Measurements from ENCODE around the gene CD248. TPM values are rescaled to one million over a fixed set of nuclear protein-coding genes. Genes with fewer than 3 reads are reported as not detected.

The CD248 gene
- total RNA-seq, 2 donors from 2014 or later: 7.6 to 10.7 TPM

- peak overlapping the region; percentile 92 to 97 for H3K27ac ChIP-seq
- H3K36me3 ChIP-seq: peaks cover 26% of the 10 kb centered on the region
- no peak for DNase-seq (ENCODE audit: low spot score)
- peaks cover 0 to 30% of the 10 kb centered on the region in 2 donors for H3K4me1 ChIP-seq
- peak overlapping the region; percentile 81 to 85 for H3K4me3 ChIP-seq
- no peaks in the 10 kb centered on the region for H3K9me3 ChIP-seq
- H3K27me3 ChIP-seq: no peaks in the 10 kb centered on the region
- TF ChIP-seq CTCF (IDR thresholded peaks at IDR 0.05): peak in 1 of 2 donors; percentile 10
These were observed 47.6 kb downstream of the CD248 start for GRCh38 chr11:66268952-66269905.

GRCh38 chr11:66268244-66268951 is 48.4 kb downstream of the CD248 start, which contains the start of gene RAB1B:
Gene RAB1B (plus strand): TSS chr11:66268639. CDS start chr11:66268680, 41 bp downstream.
- peak within 1 kb of the TSS; percentile 81 to 85 for H3K4me3 ChIP-seq
- peaks cover 0 to 30% of the 10 kb centered on the region in 2 donors for H3K4me1 ChIP-seq
- no peaks in the 10 kb centered on the region for H3K27me3 ChIP-seq
- TF ChIP-seq CTCF (IDR thresholded peaks at IDR 0.05): no peak
- peaks cover 19% of the 10 kb centered on the region for H3K36me3 ChIP-seq
- no peaks in the 10 kb centered on the region for H3K9me3 ChIP-seq
- peak; percentile 100 for DNase-seq (ENCODE audit: low spot score)
- peak within 1 kb of the TSS; percentile 92 to 97 for H3K27ac ChIP-seq

- peak in 1 of 2 donors; percentile 31 for TF ChIP-seq CTCF (IDR thresholded peaks at IDR 0.05)
- DNase-seq (ENCODE audit: low spot score): peak; percentile 91
- H3K27ac ChIP-seq: peak overlapping the region; percentile 92 to 97
- H3K9me3 ChIP-seq: no peaks in the 10 kb centered on the region
- H3K36me3 ChIP-seq: peaks cover 19% of the 10 kb centered on the region
- peaks cover 0 to 30% of the 10 kb centered on the region in 2 donors for H3K4me1 ChIP-seq
- H3K4me3 ChIP-seq: peak overlapping the region; percentile 81 to 85
- no peaks in the 10 kb centered on the region for H3K27me3 ChIP-seq
These were observed 49.2 kb downstream of the CD248 start for GRCh38 chr11:66267379-66268243.

- peaks cover 0 to 30% of the 10 kb centered on the region in 2 donors for H3K4me1 ChIP-seq
These were observed 49.8 kb downstream of the CD248 start for GRCh38 chr11:66267039-66267378.

More at GRCh38 chr11:66267039-66267378, 49.8 kb downstream of the CD248 start:
- Histone ChIP-seq H3K4me3 (peak overlapping the region; percentile 81 to 85), H3K36me3 (peaks cover 19% of the 10 kb centered on the region), H3K27ac (peak overlapping the region; percentile 92 to 97), H3K27me3 (no peaks in the 10 kb centered on the region), H3K9me3 (no peaks in the 10 kb centered on the region)
- TF ChIP-seq CTCF (IDR thresholded peaks at IDR 0.05): no peak
- no peak for DNase-seq (ENCODE audit: low spot score)
